BJ (cell line): ENCODE data around the gene GUCY2C. TPM values are rescaled to one million over a fixed set of nuclear protein-coding genes. Genes with fewer than 3 reads are reported as not detected.

Experiments used
- CTCF ChIA-PET: fragments of 350-600 bp; formaldehyde crosslinking; extraction: SDS; loops from one replicate; lab custom pipeline; 2021; ENCODE audit warnings: antibody characterized with exemption, inconsistent platforms; lab: Yijun Ruan, JAX
- POLR2A ChIA-PET: fragments of 300-600 bp; sonication (Branson Sonifier 250); formaldehyde crosslinking; extraction: SDS; loops from one replicate; lab custom pipeline; 2021; ENCODE audit warnings: antibody characterized with exemption; lab: Charles Lee
- DNase-seq: peaks from one replicate; pipeline ENCODE4 v3.0.0-alpha.2; 2011; ENCODE audit warnings: low read depth
- H3K27me3 ChIP-seq: 2 replicates; pipeline ENCODE4 v1.6.0; 2011; ENCODE audit warnings: low read length; ENCODE audit not compliant: control insufficient read depth, insufficient read depth
- H3K36me3 ChIP-seq: 2 replicates; pipeline ENCODE4 v1.5.1; 2011; ENCODE audit warnings: low read length; ENCODE audit not compliant: control insufficient read depth, insufficient read depth
- H3K4me3 ChIP-seq: 2 replicates; pipeline ENCODE4 v1.5.1; 2011; ENCODE audit warnings: low read depth, mild to moderate bottlenecking, control low read depth, low read length
- polyA plus RNA-seq: library from polyadenylated mRNA; depleted of rRNA; stranded (reverse); fragments of >200 nt; gene quantifications from 2 replicates; pipeline ENCODE4 v1.2.3, GENCODE V29; 2011
- TF ChIP-seq, protein P1 (sequence below): IDR thresholded peaks from 2 replicates; pipeline ENCODE4 v1.5.1; 2011; ENCODE audit warnings: low read depth, mild to moderate bottlenecking, control low read depth, inconsistent platforms, low read length, moderate library complexity; ENCODE audit not compliant: insufficient read depth

The GUCY2C gene
- polyA plus RNA-seq, 1 experiment = not detected

DNA sequence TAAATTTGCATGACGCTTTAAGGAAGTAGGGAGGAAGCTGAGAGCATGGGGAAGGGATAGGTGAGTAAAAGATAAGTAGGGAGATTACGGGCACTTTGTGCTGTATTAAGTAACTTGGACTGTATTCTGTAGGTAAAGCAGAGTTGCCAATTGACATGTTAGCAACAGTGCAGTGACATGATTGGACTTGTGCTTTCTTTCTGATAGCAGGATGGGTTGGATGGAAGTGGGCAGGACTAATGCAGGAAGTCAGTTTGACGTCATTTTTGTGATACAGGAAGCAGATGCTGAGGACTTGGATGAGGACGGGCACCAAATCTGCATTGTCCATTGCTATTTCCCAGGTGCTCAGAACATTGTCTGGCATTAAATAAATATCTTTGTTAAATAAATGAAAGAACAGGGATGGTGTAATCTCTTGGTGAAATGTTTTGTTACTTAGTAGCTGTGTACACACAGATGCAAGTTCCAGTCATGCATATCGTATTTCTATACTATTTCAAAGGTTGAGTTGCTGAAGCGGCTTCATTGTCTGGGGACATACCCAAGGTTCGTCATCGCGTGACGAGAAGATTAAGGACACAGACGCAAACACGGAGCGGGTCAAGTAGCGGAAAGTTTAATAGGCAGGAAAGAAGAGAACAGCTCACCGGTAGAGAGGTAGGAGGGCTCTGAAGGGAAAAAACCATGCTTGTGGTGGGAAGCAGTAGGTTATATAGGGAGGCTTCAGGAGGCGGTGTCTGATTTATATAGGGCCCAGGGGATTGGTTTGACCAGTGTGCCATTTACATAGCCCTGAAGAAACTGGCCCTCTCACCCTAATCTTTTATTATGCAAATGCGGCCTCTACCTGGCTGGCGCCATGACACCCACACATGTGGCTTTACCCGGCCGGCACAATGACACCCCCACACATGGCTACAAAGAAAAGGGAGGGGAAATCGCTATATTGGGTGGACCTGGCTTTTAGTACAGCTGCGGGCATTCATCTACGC, 30.7 kb downstream of the GUCY2C start:
- no peaks in the 10 kb centered on the region for H3K27me3 ChIP-seq
- TF ChIP-seq, protein P1, sequence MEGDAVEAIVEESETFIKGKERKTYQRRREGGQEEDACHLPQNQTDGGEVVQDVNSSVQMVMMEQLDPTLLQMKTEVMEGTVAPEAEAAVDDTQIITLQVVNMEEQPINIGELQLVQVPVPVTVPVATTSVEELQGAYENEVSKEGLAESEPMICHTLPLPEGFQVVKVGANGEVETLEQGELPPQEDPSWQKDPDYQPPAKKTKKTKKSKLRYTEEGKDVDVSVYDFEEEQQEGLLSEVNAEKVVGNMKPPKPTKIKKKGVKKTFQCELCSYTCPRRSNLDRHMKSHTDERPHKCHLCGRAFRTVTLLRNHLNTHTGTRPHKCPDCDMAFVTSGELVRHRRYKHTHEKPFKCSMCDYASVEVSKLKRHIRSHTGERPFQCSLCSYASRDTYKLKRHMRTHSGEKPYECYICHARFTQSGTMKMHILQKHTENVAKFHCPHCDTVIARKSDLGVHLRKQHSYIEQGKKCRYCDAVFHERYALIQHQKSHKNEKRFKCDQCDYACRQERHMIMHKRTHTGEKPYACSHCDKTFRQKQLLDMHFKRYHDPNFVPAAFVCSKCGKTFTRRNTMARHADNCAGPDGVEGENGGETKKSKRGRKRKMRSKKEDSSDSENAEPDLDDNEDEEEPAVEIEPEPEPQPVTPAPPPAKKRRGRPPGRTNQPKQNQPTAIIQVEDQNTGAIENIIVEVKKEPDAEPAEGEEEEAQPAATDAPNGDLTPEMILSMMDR = no peak
- ChIA-PET POLR2A (no interaction called here), CTCF (interaction anchor here (1.2 to 2.6 kb wide), 3 partner anchors 36 to 428 kb away, joined by 4 to 14 read pairs (median 7); no protein-coding TSS in a partner anchor)
- no peak overlapping the region for H3K4me3 ChIP-seq
- no peaks in the 10 kb centered on the region for H3K36me3 ChIP-seq
- no peak for DNase-seq

DNA sequence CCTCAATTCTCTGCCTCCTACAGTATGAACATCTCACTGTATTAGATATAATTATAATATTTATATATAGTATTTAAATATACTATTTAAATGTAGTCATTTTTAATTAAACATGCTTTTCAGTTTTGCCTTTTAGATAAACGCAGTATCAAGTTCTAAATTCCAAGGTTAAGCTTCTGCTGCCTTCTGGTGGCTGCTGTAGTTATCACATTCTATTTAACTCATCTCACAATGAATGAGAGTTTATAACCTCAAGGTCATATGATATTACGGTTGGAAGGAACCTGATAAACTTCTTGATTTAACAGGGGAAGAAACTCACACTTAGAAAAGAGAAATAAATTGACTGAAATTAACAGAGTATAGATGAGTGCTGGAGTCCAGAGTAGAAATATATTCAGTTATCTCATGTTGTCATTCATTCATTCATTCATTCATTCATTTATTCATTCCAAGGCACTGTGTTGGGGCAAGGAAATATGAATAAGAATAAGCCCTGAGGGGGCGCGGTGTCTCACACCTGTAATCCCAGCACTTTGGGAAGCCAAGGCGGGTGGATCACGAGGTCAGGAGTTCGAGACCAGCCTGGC, 31.9 kb downstream of the GUCY2C start:
- TF ChIP-seq, protein P1 = peak; percentile 47
- ChIA-PET CTCF (interaction anchor here (0.6 to 2.6 kb wide), 5 partner anchors 14 to 426 kb away, joined by 3 to 14 read pairs (median 4); no protein-coding TSS in a partner anchor), POLR2A (no interaction called here)
- Histone ChIP-seq H3K27me3 (no peaks in the 10 kb centered on the region), H3K36me3 (no peaks in the 10 kb centered on the region), H3K4me3 (no peak overlapping the region)
- DNase-seq = no peak

DNA sequence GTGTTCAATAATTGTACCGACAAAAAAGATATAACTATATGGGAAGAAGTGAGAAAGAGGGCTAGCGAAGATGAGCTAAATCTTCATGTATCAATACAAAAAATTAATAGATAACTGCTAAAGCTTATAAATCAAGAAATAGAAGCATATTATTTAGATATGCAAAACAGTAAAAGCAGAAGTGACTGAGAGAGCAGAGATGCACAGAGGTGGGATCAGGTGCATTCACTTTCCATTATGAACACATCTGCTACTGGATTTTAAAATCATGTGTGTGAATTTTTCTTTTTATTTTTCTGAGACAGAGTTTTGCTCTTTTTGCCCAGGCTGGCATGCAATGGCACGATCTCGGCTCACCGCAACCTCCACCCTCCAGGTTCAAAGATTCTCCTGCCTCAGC, 33.4 kb downstream of the GUCY2C start:
- CTCF ChIA-PET = no interaction called here
- POLR2A ChIA-PET = no interaction called here
- Histone ChIP-seq H3K27me3 (no peaks in the 10 kb centered on the region), H3K4me3 (no peak overlapping the region), H3K36me3 (no peaks in the 10 kb centered on the region)
- TF ChIP-seq, protein P1 = no peak
- no peak for DNase-seq

DNA sequence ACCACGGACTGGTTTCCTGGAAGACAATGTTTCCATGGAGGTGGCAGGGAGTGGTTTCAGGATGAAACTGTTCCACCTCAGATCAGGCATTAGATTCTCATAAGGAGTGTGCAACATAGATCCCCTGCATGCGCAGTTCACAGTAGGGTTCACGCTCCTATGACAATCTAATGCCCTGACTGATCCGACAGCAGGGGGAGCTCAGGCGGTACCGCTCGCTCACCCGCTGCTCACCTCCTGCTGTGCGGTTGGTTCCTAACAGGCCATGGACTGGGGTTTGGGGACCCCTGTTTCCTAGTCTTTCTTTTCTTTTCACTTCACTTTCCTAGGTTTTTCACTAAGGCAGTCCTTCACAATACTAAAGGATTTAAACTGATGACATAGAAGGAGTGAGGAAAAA, 39.6 kb downstream of the GUCY2C start:
- ChIA-PET CTCF (no interaction called here), POLR2A (no interaction called here)
- no peak for DNase-seq

More for the DNA sequence above, 39.6 kb downstream of the GUCY2C start:
- H3K27me3 ChIP-seq = no peaks in the 10 kb centered on the region
- H3K36me3 ChIP-seq = no peaks in the 10 kb centered on the region
- H3K4me3 ChIP-seq = no peak overlapping the region
- TF ChIP-seq, protein P1 = no peak
